ENCODE data around the gene MYO7B.

Gene MYO7B

GRCh38 chr2:127575941-127576432 is 40.5 kb downstream of the MYO7B start:
- 0 out of 2 replicates have a peak, but pooled peaks cover 2% of the 10 kb centered on the region for H3K27me3 ChIP-seq (ENCODE audit: low read depth)
- no peak overlapping the region for H3K4me3 ChIP-seq
- peak in 1 of 2 experiments; percentile 3 for DNase-seq (ENCODE audit: low spot score in 2 of 2)
- no peaks in the 10 kb centered on the region for H3K4me1 ChIP-seq
- H3K36me3 ChIP-seq (replicated peaks) = no peaks in the 10 kb centered on the region
- no peaks in the 10 kb centered on the region for H3K9me3 ChIP-seq
- in situ Hi-C loops (cut with MboI; ENCODE audit: low sequenced_read_pairs) = no loop called here

- DNase-seq (ENCODE audit: low spot score in 2 of 2) = peak in 1 of 2 experiments; percentile 5
- H3K27me3 ChIP-seq (ENCODE audit: low read depth) = 0 out of 2 replicates have a peak, but pooled peaks cover 2% of the 10 kb centered on the region
- no peaks in the 10 kb centered on the region for H3K4me1 ChIP-seq
- in situ Hi-C loops (cut with MboI; ENCODE audit: low sequenced_read_pairs) = no loop called here
- H3K36me3 ChIP-seq (replicated peaks) = no peaks in the 10 kb centered on the region
- no peaks in the 10 kb centered on the region for H3K9me3 ChIP-seq
- no peak overlapping the region for H3K4me3 ChIP-seq
Observed at GRCh38 chr2:127576433-127577207, 41.1 kb downstream of the MYO7B start.

GRCh38 chr2:127577208-127577475 is 41.7 kb downstream of the MYO7B start:
- DNase-seq (ENCODE audit: low spot score in 2 of 2) = peak in 1 of 2 experiments; percentile 4

GRCh38 chr2:127577503-127577902 is 42.0 kb downstream of the MYO7B start:
- H3K9me3 ChIP-seq = no peaks in the 10 kb centered on the region
- 0 out of 2 replicates have a peak, but pooled peaks cover 2% of the 10 kb centered on the region for H3K27me3 ChIP-seq (ENCODE audit: low read depth)
- in situ Hi-C loops (cut with MboI; ENCODE audit: low sequenced_read_pairs) = no loop called here
- no peaks in the 10 kb centered on the region for H3K36me3 ChIP-seq (replicated peaks)
- no peak for DNase-seq (ENCODE audit: low spot score in 2 of 2)
- no peak overlapping the region for H3K4me3 ChIP-seq
- no peaks in the 10 kb centered on the region for H3K4me1 ChIP-seq

More at GRCh38 chr2:127577208-127577475, 41.7 kb downstream of the MYO7B start:
- H3K4me3 ChIP-seq = no peak overlapping the region
- in situ Hi-C loops (cut with MboI; ENCODE audit: low sequenced_read_pairs) = no loop called here
- H3K36me3 ChIP-seq (replicated peaks) = no peaks in the 10 kb centered on the region
- H3K9me3 ChIP-seq = no peaks in the 10 kb centered on the region
- 0 out of 2 replicates have a peak, but pooled peaks cover 2% of the 10 kb centered on the region for H3K27me3 ChIP-seq (ENCODE audit: low read depth)
- H3K4me1 ChIP-seq = no peaks in the 10 kb centered on the region

- DNase-seq (ENCODE audit: low spot score in 2 of 2) = peak in 1 of 2 experiments; percentile 3
- in situ Hi-C loops (cut with MboI; ENCODE audit: low sequenced_read_pairs) = no loop called here
- Histone ChIP-seq H3K4me1 (no peaks in the 10 kb centered on the region), H3K4me3 (no peak overlapping the region), H3K36me3 (replicated peaks) (no peaks in the 10 kb centered on the region), H3K27me3 (ENCODE audit: low read depth) (0 out of 2 replicates have a peak, but pooled peaks cover 2% of the 10 kb centered on the region), H3K9me3 (no peaks in the 10 kb centered on the region)
Observed at GRCh38 chr2:127577973-127578372, 42.5 kb downstream of the MYO7B start.

- Histone ChIP-seq H3K4me1 (no peaks in the 10 kb centered on the region), H3K36me3 (replicated peaks) (no peaks in the 10 kb centered on the region), H3K27me3 (ENCODE audit: low read depth) (0 out of 2 replicates have a peak, but pooled peaks cover 1% of the 10 kb centered on the region), H3K9me3 (no peaks in the 10 kb centered on the region), H3K4me3 (no peak overlapping the region)
- DNase-seq (ENCODE audit: low spot score in 2 of 2) = peak in 1 of 2 experiments; percentile 2
- in situ Hi-C loops (cut with MboI; ENCODE audit: low sequenced_read_pairs) = no loop called here
Observed at GRCh38 chr2:127578411-127578810, 42.9 kb downstream of the MYO7B start.

GRCh38 chr2:127579231-127579630 is 43.7 kb downstream of the MYO7B start:
- DNase-seq (ENCODE audit: low spot score in 2 of 2) = no peak
- Histone ChIP-seq H3K36me3 (replicated peaks) (no peaks in the 10 kb centered on the region), H3K4me3 (no peak overlapping the region), H3K27me3 (ENCODE audit: low read depth) (no peaks in the 10 kb centered on the region), H3K4me1 (no peaks in the 10 kb centered on the region), H3K9me3 (no peaks in the 10 kb centered on the region)
- in situ Hi-C loops (cut with MboI; ENCODE audit: low sequenced_read_pairs) = no loop called here

GRCh38 chr2:127580167-127581049 is 44.9 kb downstream of the MYO7B start:
- Histone ChIP-seq H3K4me3 (no peak overlapping the region), H3K36me3 (replicated peaks) (no peaks in the 10 kb centered on the region), H3K9me3 (no peaks in the 10 kb centered on the region), H3K27me3 (ENCODE audit: low read depth) (no peaks in the 10 kb centered on the region), H3K4me1 (no peaks in the 10 kb centered on the region)
- DNase-seq (ENCODE audit: low spot score in 2 of 2) = no peak
- in situ Hi-C loops (cut with MboI; ENCODE audit: low sequenced_read_pairs) = no loop called here

- DNase-seq (ENCODE audit: low spot score in 2 of 2) = no peak
- Histone ChIP-seq H3K9me3 (no peaks in the 10 kb centered on the region), H3K27me3 (ENCODE audit: low read depth) (no peaks in the 10 kb centered on the region), H3K36me3 (replicated peaks) (no peaks in the 10 kb centered on the region), H3K4me3 (no peak overlapping the region), H3K4me1 (no peaks in the 10 kb centered on the region)
- in situ Hi-C loops (cut with MboI; ENCODE audit: low sequenced_read_pairs) = no loop called here
Observed at GRCh38 chr2:127581050-127581345, 45.5 kb downstream of the MYO7B start.

GRCh38 chr2:127581516-127582490 is 46.3 kb downstream of the MYO7B start:
- Histone ChIP-seq H3K36me3 (replicated peaks) (no peaks in the 10 kb centered on the region), H3K4me3 (no peak overlapping the region), H3K4me1 (no peaks in the 10 kb centered on the region), H3K9me3 (no peaks in the 10 kb centered on the region), H3K27me3 (ENCODE audit: low read depth) (no peaks in the 10 kb centered on the region)
- in situ Hi-C loops (cut with MboI; ENCODE audit: low sequenced_read_pairs) = no loop called here
- no peak for DNase-seq (ENCODE audit: low spot score in 2 of 2)

- H3K4me3 ChIP-seq = no peak overlapping the region
Observed at GRCh38 chr2:127582863-127583861, 47.7 kb downstream of the MYO7B start.

GRCh38 chr2:127584047-127584446 is 48.6 kb downstream of the MYO7B start:
- in situ Hi-C loops (cut with MboI; ENCODE audit: low sequenced_read_pairs) = no loop called here
- Histone ChIP-seq H3K36me3 (replicated peaks) (no peaks in the 10 kb centered on the region), H3K4me3 (no peak overlapping the region), H3K4me1 (no peaks in the 10 kb centered on the region), H3K27me3 (ENCODE audit: low read depth) (no peaks in the 10 kb centered on the region), H3K9me3 (no peaks in the 10 kb centered on the region)
- no peak for DNase-seq (ENCODE audit: low spot score in 2 of 2)

More at GRCh38 chr2:127582863-127583861, 47.7 kb downstream of the MYO7B start:
- Histone ChIP-seq H3K27me3 (ENCODE audit: low read depth) (no peaks in the 10 kb centered on the region), H3K9me3 (no peaks in the 10 kb centered on the region), H3K4me1 (no peaks in the 10 kb centered on the region), H3K36me3 (replicated peaks) (no peaks in the 10 kb centered on the region)
- no peak for DNase-seq (ENCODE audit: low spot score in 2 of 2)
- in situ Hi-C loops (cut with MboI; ENCODE audit: low sequenced_read_pairs) = no loop called here

Measured in HAP-1 (cell line).